Measurements from ENCODE around the gene MRC2. TPM values are rescaled to one million over a fixed set of nuclear protein-coding genes. Genes with fewer than 3 reads are reported as not detected.

Gene MRC2
- total RNA-seq, 2 donors from 2014 or later = 7.0 to 22.1 TPM

DNA sequence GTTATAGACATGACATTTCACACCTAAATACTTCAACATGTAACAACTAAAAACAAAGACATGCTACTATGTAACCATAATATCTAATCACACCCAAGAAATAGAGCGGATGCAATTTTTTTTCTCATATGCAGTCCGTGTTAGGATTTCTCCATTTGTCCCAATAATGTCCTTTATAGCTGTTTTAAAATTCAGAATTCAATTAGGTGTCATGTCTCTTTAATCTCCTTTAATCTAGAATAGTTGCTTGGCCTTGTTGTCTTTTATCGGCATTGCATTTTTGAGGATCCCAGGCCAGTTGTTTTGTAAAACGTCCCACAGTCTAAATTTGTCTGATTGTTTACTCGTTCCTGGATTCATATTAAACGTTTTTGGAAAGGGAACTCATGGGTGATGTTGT, 14.5 kb downstream of the MRC2 start:
- ATAC-seq (no peak), DNase-seq (no peak)
- H3K27me3 ChIP-seq = no peaks in the 10 kb centered on the region
- H3K36me3 ChIP-seq (replicated peaks in 1 of 2; ENCODE audit: insufficient read depth in 1 of 2, low read depth in 2 of 2) = no peaks in the 10 kb centered on the region
- no peaks in the 10 kb centered on the region for H3K4me1 ChIP-seq
- H3K4me3 ChIP-seq = no peak overlapping the region
- WGBS, 2 donors = 53 to 56% methylated on average over 6 of the region's 6 CpGs
- no peaks in the 10 kb centered on the region for H3K9me3 ChIP-seq
- intact Hi-C loops (cut with DNase I) = no loop called here
- TF ChIP-seq, protein P1, sequence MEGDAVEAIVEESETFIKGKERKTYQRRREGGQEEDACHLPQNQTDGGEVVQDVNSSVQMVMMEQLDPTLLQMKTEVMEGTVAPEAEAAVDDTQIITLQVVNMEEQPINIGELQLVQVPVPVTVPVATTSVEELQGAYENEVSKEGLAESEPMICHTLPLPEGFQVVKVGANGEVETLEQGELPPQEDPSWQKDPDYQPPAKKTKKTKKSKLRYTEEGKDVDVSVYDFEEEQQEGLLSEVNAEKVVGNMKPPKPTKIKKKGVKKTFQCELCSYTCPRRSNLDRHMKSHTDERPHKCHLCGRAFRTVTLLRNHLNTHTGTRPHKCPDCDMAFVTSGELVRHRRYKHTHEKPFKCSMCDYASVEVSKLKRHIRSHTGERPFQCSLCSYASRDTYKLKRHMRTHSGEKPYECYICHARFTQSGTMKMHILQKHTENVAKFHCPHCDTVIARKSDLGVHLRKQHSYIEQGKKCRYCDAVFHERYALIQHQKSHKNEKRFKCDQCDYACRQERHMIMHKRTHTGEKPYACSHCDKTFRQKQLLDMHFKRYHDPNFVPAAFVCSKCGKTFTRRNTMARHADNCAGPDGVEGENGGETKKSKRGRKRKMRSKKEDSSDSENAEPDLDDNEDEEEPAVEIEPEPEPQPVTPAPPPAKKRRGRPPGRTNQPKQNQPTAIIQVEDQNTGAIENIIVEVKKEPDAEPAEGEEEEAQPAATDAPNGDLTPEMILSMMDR (IDR thresholded peaks at IDR 0.05) = no peak
- no peak for TF ChIP-seq POLR2A (IDR thresholded peaks at IDR 0.05)
- H3K27ac ChIP-seq = no peak overlapping the region

DNA sequence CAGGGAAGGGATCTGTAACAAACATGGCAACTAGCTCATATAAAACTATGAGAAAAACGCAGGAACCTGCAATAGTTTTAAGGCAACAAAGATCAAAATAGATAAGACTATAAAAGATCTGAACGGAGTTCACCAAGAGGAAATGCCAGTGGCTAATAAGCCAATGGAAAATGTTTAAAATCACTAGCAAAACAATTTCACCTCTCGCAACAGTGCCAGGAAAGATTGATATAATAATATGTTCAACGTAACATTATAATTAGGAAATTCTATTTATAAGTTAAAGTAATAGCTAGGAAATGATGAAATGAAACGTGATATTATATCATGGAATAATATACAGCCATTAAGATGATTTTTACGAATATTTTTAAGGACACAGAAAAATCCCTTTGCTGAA, 16.0 kb downstream of the MRC2 start:
- Histone ChIP-seq H3K27ac (no peak overlapping the region), H3K4me1 (no peaks in the 10 kb centered on the region), H3K27me3 (no peaks in the 10 kb centered on the region), H3K36me3 (replicated peaks in 1 of 2; ENCODE audit: insufficient read depth in 1 of 2, low read depth in 2 of 2) (no peaks in the 10 kb centered on the region), H3K9me3 (no peaks in the 10 kb centered on the region), H3K4me3 (no peak overlapping the region)
- ATAC-seq = no peak
- TF ChIP-seq POLR2A (IDR thresholded peaks at IDR 0.05) = no peak
- TF ChIP-seq, protein P1 (IDR thresholded peaks at IDR 0.05) = no peak
- intact Hi-C loops (cut with DNase I) = no loop called here
- WGBS, 2 donors = 58 to 69% methylated on average over 6 of the region's 6 CpGs
- DNase-seq = no peak

DNA sequence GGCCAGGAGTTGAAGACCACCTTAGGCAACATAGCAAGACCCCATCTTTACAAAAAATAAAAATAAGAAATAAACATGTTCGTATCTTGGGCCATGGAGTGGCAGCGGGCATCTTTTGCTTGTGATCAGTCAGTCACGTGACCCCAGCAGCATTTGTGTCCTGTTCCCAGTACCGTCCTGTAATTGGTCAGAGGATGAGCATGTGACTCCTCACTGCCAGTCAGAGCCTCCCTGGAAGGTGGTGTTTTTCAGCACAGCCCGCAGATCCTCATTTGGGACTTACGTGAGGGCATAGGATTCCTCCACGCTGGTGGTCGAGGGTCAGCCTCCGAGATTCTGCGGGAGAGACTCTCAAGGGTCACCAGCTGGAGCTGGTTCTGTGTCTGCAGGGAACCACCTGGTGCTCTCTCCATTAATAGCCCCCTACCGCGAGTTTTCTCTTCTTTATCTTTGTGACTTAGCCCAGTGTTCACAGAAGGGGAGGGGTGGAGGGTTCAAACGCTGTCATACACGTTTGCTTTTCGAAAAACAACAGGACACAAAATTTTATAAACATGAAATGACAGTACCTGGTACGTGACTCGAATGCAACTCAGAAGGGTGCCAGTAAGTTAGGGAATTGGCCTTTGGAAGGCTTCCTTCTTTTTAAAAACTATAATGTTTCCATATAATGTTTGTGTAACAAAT, 17.2 kb downstream of the MRC2 start:
- H3K4me3 ChIP-seq = no peak overlapping the region
- intact Hi-C loops (cut with DNase I) = no loop called here
- no peak for DNase-seq
- H3K27ac ChIP-seq = no peak overlapping the region
- no peaks in the 10 kb centered on the region for H3K9me3 ChIP-seq
- TF ChIP-seq POLR2A (IDR thresholded peaks at IDR 0.05) = no peak
- TF ChIP-seq, protein P1 (IDR thresholded peaks at IDR 0.05) = no peak
- whole genome bisulfite sequencing, 2 donors = 53 to 60% methylated on average over 16 to 17 of the region's 17 CpGs
- no peaks in the 10 kb centered on the region for H3K4me1 ChIP-seq
- no peak for ATAC-seq
- H3K27me3 ChIP-seq = no peaks in the 10 kb centered on the region
- H3K36me3 ChIP-seq (replicated peaks in 1 of 2; ENCODE audit: insufficient read depth in 1 of 2, low read depth in 2 of 2) = no peaks in the 10 kb centered on the region

DNA sequence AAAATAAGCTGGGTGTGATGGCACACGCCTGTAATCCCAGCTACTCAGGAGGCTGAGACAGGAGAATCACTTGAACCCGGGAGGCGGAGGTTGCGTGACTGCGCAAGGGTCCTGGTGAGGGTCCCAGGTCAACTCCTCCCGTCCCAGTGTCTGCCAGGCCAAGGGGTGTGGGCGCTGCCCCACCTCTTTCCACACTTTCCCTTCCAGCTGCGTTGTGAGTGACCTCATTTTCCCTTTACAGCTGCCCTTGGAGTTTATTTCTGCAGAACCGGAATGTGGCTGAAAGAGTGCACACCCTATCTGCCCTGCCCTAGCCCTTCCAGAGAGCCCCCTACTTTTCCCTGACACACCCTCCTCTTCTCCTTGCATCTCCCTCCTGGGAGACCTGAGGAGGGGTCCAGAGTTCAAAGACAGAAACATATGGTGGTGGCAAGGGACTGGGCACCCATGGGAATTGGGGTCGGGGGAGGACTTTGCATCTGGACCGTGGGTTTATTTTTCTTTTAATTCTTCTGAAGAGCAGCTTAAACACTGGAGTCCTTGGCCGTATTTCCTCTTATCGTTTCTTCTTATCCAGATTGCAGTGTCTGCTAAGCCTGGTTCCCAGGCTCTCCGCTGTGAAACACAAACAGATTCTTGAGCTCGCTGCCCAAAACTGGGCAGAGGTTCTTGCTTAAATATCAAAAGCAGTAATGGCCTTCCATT, 20.9 kb downstream of the MRC2 start:
- H3K4me3 ChIP-seq = no peak overlapping the region
- H3K36me3 ChIP-seq (replicated peaks in 1 of 2; ENCODE audit: insufficient read depth in 1 of 2, low read depth in 2 of 2) = no peaks in the 10 kb centered on the region
- WGBS, 2 donors = 55 to 60% methylated on average over 15 of the region's 15 CpGs
- intact Hi-C loops (cut with DNase I) = no loop called here
- H3K9me3 ChIP-seq = no peaks in the 10 kb centered on the region
- DNase-seq = no peak
- ATAC-seq = no peak
- no peak overlapping the region for H3K27ac ChIP-seq
- peaks cover 12% of the 10 kb centered on the region for H3K4me1 ChIP-seq
- no peak for TF ChIP-seq POLR2A (IDR thresholded peaks at IDR 0.05)
- TF ChIP-seq, protein P1 (IDR thresholded peaks at IDR 0.05) = no peak
- no peaks in the 10 kb centered on the region for H3K27me3 ChIP-seq

DNA sequence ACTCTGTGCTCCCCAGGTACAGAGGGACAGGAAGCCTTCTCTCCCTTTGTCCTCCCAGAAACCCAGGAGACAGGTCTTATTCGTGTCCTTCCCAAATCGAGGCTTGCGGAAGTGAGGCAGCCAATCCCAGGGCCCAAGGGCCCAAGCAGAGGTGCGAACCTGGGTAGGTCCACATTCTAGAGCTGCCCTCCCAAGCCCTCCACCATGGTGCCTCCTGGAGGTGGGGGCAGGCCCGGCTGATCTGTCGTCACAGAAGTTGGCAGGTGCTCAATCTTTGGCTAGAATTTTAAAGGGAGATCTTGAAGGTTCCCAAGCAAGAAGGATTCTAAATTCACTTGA, 21.5 kb downstream of the MRC2 start:
- Histone ChIP-seq H3K27me3 (no peaks in the 10 kb centered on the region), H3K4me3 (no peak overlapping the region), H3K36me3 (replicated peaks in 1 of 2; ENCODE audit: insufficient read depth in 1 of 2, low read depth in 2 of 2) (no peaks in the 10 kb centered on the region), H3K27ac (no peak overlapping the region), H3K4me1 (peaks cover 17% of the 10 kb centered on the region), H3K9me3 (no peaks in the 10 kb centered on the region)
- ATAC-seq = no peak
- TF ChIP-seq POLR2A (IDR thresholded peaks at IDR 0.05) = no peak
- TF ChIP-seq, protein P1 (IDR thresholded peaks at IDR 0.05) = no peak
- no peak for DNase-seq
- intact Hi-C loops (cut with DNase I) = no loop called here
- WGBS, 2 donors = 55 to 62% methylated on average over 5 to 6 of the region's 6 CpGs
